ENCODE measurements around the gene PLXNA4. TPM values are rescaled to one million over a fixed set of nuclear protein-coding genes. Genes with fewer than 3 reads are reported as not detected.

PLXNA4 gene
- total and polyA plus RNA-seq, 8 donors = 0.15 to 12.8 (median 1.6) TPM

- no peaks in the 10 kb centered on the region for H3K36me3 ChIP-seq
- H3K27me3 ChIP-seq = peaks cover 0 to 8% (median 0%) of the 10 kb centered on the region in 3 donors
- H3K4me1 ChIP-seq = no peaks in the 10 kb centered on the region
- no peak overlapping the region for H3K27ac ChIP-seq
- TF ChIP-seq POLR2A (IDR thresholded peaks at IDR 0.05) (no peak), CTCF (IDR thresholded peaks at IDR 0.05) (no peak), POLR2AphosphoS5 (IDR thresholded peaks at IDR 0.05) (no peak), EP300 (IDR thresholded peaks at IDR 0.05) (no peak)
- no peaks in the 10 kb centered on the region for H3K9me3 ChIP-seq
- 52 to 81% (median 59%) methylated on average over 5 of the region's 5 CpGs for WGBS, 5 donors
- DNase-seq = no peak
- H3K4me3 ChIP-seq = no peak overlapping the region
- intact Hi-C loops (cut with DNase I; ENCODE audit: low total_unique reads) = no loop called here
Observed at GRCh38 chr7:132345030-132345429, 231.2 kb downstream of the PLXNA4 start.

- TF ChIP-seq POLR2A (IDR thresholded peaks at IDR 0.05) = no peak
- no peak for TF ChIP-seq CTCF (IDR thresholded peaks at IDR 0.05)
- TF ChIP-seq EP300 (IDR thresholded peaks at IDR 0.05) = no peak
- TF ChIP-seq POLR2AphosphoS5 (IDR thresholded peaks at IDR 0.05) = peak in 1 of 3 donors; percentile 22
- Histone ChIP-seq H3K27ac (no peak overlapping the region), H3K4me3 (no peak overlapping the region), H3K27me3 (peaks cover 0 to 8% (median 0%) of the 10 kb centered on the region in 3 donors), H3K9me3 (no peaks in the 10 kb centered on the region), H3K4me1 (no peaks in the 10 kb centered on the region), H3K36me3 (no peaks in the 10 kb centered on the region)
- intact Hi-C loops (cut with DNase I; ENCODE audit: low total_unique reads) = no loop called here
- DNase-seq = no peak
- 78 to 100% (median 84%) methylated on average over 1 of the region's 1 CpG for WGBS, 5 donors
Observed at GRCh38 chr7:132343199-132343598, 233.1 kb downstream of the PLXNA4 start.

GRCh38 chr7:132337450-132338080 lies 238.7 kb downstream of the PLXNA4 start:
- Histone ChIP-seq H3K36me3 (no peaks in the 10 kb centered on the region), H3K4me3 (no peak overlapping the region), H3K4me1 (no peaks in the 10 kb centered on the region), H3K27me3 (no peaks in the 10 kb centered on the region), H3K27ac (no peak overlapping the region), H3K9me3 (no peaks in the 10 kb centered on the region)
- 79 to 85% (median 80%) methylated on average over 4 of the region's 4 CpGs for WGBS, 5 donors
- DNase-seq = no peak
- TF ChIP-seq POLR2A (IDR thresholded peaks at IDR 0.05) = no peak
- TF ChIP-seq CTCF (IDR thresholded peaks at IDR 0.05) = no peak
- no peak for TF ChIP-seq POLR2AphosphoS5 (IDR thresholded peaks at IDR 0.05)
- no peak for TF ChIP-seq EP300 (IDR thresholded peaks at IDR 0.05)
- intact Hi-C loops (cut with DNase I; ENCODE audit: low total_unique reads) = no loop called here

- DNase-seq = no peak
- 70 to 80% (median 76%) methylated on average over 5 of the region's 5 CpGs for WGBS, 5 donors
- H3K27ac ChIP-seq = no peak overlapping the region
Observed at GRCh38 chr7:132336797-132337196, 239.5 kb downstream of the PLXNA4 start.

GRCh38 chr7:132333301-132333700 lies 243.0 kb downstream of the PLXNA4 start:
- no peaks in the 10 kb centered on the region for H3K27me3 ChIP-seq
- no peaks in the 10 kb centered on the region for H3K36me3 ChIP-seq
- DNase-seq = no peak
- 67 to 89% (median 76%) methylated on average over 2 of the region's 2 CpGs for WGBS, 5 donors
- H3K4me3 ChIP-seq = no peak overlapping the region
- no peaks in the 10 kb centered on the region for H3K9me3 ChIP-seq
- TF ChIP-seq EP300 (IDR thresholded peaks at IDR 0.05) (no peak), POLR2AphosphoS5 (IDR thresholded peaks at IDR 0.05) (no peak), CTCF (IDR thresholded peaks at IDR 0.05) (no peak), POLR2A (IDR thresholded peaks at IDR 0.05) (no peak)
- intact Hi-C loops (cut with DNase I; ENCODE audit: low total_unique reads) = no loop called here
- no peak overlapping the region for H3K27ac ChIP-seq
- H3K4me1 ChIP-seq = no peaks in the 10 kb centered on the region

More at GRCh38 chr7:132336797-132337196, 239.5 kb downstream of the PLXNA4 start:
- Histone ChIP-seq H3K27me3 (no peaks in the 10 kb centered on the region), H3K4me1 (no peaks in the 10 kb centered on the region), H3K36me3 (no peaks in the 10 kb centered on the region), H3K4me3 (no peak overlapping the region), H3K9me3 (no peaks in the 10 kb centered on the region)
- TF ChIP-seq EP300 (IDR thresholded peaks at IDR 0.05) = no peak
- intact Hi-C loops (cut with DNase I; ENCODE audit: low total_unique reads) = no loop called here

Data from stomach (tissue), 9 donors.